ENCODE results near the gene S1PR1.

S1PR1 gene

DNA sequence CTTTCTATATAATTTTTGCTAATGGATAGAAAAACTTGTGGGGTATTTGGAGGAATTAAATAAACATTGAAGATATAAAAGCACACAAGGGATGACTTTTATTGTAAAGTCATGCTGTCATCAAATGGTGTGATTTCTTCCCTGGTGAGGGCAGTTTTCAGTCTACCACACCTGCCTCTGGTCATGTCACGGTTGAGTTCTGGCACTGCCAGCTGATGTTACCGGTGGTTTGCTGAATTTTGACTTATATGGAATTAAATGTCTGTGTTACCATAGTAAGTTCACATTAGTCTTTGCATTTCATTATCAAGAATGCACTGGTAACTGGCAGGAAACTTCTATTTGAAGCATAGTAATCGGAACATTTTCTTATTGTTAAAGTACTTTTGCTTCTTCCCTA is 13.4 kb downstream of the S1PR1 start:
- DNase-seq = no peak

DNA sequence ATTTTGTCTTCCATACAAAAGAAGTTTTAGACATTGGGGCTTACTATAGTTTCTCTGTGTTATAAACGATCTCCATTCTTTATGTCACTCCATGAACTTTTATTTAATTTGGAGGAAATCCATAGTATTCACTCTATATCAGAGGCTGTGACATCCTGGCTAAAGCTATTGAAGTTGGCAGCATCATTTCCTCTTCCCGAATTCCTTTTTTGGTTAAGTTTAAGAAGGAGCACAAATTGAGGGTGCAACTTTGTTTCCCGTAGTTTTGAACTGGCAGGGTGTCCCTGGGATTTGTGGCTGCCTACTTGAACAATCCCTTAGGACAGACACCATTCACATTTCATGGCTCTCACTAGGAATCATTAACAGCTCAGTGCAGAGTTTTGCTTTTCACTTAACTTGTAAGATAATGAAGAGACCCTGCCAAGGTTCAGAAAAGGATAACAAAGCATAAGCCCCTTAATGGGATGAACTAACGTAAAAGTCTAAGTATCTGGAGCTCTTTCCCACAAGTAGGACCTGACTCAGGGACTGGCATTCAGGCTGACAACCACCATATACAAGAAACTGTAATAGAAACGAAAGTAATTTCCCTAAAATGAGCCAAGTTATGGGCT is 13.9 kb downstream of the S1PR1 start:
- no peak for DNase-seq

DNA sequence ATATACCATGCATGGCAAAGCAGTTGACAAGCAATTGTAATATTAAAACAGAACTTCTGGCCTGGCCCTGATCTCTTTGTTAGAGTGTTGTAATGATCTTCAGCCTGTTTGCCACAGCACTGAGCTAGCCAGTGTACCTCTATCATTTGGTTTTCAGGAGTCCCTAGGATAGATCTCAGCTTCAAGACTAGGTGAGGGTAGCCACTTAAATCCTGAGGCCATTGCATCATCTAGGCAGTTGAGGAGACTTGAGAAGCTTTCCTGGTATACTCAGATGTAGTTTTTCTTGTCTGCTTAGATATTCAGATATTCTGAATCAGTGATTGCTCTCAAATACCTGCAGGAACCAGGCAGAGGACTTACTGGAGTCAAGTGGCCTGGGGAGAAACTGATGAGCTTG is 14.7 kb downstream of the S1PR1 start:
- DNase-seq = no peak

DNA sequence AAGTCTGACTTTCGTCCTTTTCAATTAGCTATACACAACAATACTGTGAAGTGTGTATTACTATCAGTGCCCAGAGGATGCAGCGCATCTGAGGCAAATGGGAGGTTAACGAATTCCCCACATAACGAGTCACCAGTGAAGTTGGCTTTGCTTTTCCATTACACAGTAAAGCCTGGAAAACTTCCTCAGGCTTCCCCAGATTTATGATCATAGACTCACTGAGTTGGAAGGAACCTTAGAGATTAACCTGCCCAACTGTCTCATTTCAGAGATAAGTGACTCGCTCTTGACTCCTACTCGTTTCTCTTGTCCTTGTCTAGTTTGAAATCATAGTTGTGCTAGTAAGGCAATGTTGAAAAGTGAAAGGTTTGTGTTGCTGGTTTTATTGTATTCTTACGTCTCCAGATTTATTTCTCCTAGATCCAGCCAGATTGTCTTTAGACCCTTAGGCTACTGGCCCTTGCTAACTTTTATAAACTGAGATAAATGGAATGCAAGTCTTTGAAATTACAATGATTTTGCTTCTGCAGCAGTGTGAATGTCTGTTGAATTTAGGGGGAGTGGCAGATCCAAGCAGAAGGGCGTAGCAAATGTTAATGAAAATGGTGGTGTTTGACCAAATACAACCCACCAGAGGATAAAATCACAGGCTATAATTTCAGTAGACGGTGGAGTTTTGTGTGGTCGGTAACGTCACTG is 17.3 kb downstream of the S1PR1 start:
- no peak for DNase-seq

DNA sequence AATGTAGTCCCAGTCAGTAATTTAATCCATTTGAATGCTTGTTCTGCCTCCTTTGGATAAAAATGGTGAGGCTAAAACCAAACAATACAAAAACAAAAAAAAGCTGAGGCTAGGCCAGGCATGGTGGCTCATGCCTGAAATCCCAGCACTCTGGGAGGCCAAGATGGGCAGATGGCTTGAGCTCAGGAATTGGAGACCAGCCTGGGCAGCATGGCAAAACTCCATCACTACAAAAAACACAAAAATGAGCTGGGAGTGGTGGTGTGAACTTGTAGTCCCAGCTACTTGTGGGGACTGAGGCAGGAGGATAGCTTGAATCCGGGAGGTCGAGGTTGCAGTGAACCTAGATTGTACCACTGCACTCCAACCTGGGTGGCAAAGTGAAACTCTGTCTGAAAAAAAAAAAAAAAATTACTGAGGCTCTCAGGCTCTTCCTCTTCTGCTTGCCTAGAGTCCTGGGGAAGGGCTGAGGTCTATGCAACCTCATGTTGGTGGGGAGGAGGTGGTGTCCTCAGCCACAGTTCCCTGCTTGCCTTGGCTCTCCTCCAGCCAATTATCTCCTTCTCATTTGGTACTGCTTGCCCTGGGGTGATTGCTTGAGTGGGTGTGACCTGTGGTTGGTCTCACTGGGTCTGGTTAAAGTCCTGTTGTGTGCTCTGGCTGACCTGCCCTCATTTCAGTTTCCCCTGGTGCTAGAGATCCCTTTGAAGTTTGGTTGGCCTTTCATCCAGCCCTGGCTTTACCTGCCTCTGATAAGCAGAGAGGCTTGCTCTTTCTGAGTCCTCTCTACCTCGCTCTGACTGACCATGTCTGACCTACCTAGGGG is 20.9 kb downstream of the S1PR1 start:
- DNase-seq = no peak

DNA sequence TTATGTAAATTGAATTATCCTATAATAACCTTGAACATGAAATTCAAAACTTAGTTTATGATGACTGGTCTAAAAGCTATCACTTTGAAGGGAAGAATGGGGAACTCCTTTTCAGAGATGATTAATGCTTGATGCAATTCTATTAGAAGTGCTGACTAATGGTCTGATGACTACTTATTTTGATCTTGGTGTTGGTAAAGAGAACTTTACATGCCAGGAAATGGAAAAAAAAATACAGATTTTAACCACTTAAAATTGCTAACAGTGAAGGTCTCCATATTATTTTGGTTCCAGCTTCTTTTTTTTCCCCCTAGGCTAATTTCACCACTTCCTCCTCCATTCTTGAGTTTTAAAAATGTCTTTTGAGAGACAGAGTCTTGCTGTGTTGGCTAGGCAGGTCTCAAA is 22.9 kb downstream of the S1PR1 start:
- DNase-seq = no peak

DNA sequence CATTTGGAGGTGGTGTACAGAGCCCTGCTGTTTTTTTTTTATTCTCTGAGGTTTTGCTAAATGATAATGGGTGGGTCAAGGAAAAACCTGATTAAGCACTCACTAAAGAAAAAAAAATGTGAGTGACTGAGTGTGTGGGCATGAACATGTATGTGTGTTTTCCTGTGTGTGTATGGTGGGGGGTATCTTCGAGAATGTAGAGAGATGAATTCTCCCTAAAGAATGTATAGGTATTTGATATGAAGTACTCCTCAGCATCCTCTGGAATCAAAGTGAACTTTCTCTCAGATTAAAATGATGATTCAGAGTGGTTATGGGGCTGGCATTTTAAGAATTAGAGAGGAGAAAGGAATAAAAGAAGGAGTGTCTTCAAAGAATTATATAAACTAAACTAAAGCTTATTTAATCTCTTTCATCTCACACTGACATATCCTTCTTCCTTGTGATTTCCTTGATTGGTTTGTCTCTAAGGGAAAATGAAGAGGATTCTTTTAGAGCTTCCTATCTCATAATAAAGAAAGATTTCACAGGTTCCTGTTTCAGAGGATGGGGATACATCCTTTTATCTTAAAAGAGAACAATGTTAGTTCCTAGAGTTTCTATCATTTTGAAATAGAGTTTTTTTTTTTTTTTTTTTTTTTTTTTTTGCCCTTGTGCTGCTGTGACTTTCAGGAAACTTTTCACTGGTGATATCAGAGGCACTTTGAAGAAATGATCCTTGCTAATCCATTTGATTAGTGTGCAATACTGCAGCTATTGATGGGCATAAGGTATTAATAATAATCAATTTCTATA is 23.9 kb downstream of the S1PR1 start:
- no peak for DNase-seq

DNA sequence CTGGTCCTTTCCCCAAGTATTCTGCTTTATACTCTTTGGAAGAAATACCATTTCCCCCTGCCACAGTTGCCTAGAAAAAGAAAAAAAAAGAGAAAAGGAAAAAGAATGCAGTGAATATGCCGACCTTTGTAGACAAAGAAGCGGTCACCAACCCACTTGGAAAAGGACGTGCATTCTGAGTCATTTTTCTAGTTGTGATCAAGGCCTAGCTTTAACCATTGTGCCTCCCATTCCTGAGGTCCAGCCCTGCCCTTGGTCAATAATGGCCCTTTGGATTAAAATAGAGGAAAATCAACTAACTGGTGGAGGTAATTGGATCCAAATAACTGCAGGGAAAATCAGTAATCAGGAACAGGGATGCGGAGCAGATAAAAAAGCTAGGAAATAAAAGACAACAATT is 24.8 kb downstream of the S1PR1 start:
- no peak for DNase-seq

DNA sequence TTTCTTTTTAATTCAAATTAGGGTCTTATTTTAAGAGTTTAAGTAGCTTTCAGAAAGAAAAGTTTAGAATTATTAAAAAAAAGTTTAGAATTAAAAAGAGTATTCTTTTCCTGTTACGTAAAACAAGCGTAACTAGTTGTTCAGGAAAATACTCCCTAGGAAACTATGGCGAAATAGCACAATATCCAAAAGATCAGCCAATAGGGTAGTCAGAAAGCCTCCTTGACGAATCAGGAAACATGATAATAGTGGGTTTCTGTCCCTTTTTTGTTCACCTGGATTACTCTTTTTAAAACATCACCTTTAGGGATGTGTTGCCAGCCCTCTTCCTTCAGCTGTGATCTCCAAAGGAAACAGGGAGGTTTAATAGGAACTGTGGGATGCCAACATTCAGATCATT is 25.2 kb downstream of the S1PR1 start:
- no peak for DNase-seq

DNA sequence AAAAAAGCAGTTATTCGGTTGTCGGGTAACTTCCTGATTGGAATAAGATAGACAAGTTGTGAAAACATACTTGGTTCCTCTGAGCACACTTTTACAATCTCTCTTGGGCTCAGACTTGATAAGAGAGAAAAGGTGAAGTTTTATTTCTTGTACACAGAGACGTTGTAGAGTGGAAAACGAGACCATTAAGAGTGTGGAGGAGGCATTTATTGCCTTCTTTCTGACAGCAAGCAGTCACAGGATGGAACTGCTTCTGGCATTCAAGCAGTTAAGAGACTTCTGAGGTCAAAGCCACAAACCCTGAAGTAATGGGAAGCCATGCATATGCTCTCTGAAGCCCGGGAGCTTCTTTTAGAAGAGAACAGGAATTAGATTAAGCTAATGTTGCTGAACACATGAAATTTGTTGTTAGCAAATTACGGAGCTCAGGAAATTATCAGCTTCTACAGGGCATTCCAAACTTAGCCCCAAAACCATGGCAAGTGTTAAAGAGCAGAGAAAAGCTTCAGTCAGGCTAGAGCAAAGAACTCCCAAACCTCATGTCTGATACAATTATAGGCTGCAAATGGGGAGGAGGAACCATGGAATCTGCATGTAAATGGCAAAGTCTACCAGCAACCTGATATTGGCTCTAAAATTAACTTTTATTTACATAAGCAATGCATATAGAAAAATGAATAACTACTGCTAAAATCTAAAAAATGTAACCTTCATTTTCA is 26.0 kb downstream of the S1PR1 start:
- DNase-seq = no peak

DNA sequence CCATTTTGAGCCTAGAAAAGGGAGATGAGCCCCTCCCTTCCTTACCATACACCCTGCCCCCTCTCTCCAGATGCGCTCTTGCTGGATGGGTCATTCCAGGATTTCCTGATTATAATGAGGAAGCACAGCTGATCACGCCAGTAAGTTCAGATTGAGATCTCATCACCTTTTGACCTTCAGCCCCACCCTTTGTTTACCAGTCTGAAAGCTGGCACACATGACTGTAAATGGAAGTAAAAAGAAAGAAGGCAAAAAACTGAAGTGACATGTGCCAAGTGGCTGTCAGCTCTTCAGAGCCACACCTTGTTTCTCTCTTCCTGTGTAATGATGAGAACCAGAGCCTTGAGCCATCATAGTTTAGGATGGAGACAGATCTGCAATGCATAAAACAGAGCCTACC is 27.9 kb downstream of the S1PR1 start:
- no peak for DNase-seq

DNA sequence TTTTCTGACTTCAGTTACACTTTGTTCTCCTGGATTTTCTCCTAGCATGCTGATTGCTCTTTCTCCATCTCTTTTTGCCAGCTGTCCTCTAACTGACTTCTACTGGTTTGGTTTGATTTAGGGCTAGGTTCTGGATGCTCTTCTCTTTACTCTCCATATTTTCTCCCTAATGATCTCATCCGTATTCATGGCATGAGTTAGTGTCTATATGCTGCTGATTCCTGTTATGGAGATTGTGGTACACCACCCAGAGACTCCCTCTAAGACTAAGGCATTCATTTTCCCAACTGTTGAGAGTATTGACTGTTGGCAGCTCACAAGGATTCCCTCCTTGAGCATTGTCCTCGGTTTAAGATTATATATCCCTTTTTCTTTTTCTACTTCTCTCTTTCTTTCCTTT is 28.9 kb downstream of the S1PR1 start:
- DNase-seq = no peak

DNA sequence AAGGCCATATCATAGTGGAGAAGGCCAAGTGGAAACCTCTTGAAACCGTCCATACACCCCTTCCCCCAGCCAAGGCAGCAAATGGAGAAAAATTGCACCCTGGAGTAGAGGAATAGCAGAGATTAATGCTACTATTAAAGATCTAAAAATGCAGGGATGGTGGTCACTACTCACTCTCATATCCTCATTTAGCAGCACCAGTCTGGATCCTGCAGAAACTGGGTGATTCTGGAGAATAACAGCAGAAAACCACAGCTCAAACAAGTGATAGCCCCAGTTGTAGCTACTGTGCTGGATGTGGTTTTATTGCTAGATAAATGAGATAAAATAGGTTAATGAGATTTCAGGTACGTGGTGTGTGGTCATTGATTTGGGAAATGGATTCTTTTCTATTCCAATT is 30.3 kb downstream of the S1PR1 start:
- DNase-seq = no peak

DNA sequence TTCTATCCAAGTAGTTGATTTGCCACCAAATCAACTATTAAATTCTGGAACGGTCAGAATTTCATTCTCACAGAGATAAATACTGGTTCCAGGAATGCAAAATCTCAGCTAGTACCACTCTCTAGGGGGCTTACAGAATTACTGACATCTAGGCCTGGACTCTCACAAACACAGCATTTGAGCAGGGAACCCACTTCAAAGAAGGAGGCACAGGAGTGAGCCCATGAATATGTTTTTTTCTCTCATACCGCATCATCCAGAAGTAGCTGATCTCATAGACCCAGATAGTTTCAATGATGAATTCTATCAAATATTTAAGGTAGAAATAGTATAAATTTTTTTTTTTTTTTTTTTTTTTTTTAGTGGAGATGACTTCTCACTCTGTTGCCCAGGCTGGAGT is 32.1 kb downstream of the S1PR1 start:
- DNase-seq = no peak

DNA sequence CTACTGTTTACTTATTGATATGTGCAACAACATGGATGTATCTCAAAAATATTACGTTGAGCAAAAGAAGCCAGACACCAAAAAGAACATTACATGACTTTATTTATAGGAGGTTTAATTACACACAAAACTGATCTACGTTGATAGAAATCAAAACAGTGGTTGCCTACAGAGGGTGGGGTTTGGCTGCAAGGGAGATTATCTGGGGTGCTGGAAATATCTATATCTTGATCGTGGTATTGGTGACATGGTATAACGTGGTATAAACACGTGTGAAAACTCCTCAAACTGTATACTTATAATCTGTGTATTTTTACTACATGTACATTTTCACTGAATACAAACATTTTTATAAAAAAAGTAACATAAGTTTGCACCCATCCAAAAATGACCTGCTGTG is 38.9 kb downstream of the S1PR1 start:
- DNase-seq = no peak

DNA sequence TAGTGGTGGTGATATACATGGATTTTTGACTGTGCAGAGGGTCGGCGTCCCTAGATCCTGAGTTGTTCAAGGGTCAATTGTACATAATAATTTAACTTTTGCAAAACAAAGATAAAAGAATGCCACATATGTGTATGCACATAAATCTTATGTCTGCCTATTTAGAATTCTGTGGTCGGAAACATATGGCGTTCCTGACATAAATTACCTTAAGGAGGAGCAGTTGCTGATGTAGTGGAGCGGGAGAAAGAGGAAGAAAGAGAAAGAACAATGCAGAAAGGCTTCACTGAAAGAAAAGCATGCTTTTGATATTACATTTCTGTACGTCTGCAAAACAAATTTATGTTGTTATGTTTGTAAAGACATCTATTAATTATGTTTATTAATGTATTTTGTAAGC is 40.0 kb downstream of the S1PR1 start:
- no peak for DNase-seq

DNA sequence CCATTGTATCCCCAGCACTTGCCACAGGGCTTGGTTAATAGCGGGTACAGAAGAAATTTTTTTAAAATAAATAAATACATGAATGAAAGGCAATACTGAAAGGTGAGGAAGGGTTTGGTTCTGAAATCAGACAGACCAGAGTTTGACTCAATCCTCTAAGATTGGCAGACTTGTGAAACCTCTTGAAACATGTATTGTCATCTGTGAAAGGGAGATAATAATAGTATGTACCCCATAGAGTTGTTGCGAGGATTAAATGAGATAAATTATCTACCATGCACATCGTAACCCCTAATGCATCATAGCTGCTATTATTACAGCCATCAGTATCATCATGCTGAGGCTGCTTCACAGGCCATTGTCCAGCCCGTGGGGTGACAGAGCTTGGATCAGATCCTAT is 41.4 kb downstream of the S1PR1 start:
- DNase-seq = no peak

DNA sequence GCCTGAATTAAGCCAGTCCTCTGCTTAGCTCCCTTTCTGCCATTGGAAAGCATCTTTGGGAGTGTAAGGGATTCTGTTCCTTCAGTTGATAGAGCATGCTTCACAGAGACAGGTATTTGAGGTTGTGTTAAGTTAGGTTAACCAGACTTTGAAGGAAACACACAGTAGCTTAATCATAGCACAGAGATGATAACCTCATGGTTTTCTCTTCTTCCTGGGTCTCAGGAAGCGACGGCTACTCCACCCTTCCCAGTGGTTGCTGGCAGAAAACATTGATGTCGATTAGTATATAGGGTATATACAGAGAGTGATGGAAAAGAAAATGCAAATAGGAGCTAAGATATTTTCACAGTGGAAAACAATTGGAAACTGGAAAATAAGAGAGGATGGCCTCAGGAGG is 42.0 kb downstream of the S1PR1 start:
- DNase-seq = no peak

DNA sequence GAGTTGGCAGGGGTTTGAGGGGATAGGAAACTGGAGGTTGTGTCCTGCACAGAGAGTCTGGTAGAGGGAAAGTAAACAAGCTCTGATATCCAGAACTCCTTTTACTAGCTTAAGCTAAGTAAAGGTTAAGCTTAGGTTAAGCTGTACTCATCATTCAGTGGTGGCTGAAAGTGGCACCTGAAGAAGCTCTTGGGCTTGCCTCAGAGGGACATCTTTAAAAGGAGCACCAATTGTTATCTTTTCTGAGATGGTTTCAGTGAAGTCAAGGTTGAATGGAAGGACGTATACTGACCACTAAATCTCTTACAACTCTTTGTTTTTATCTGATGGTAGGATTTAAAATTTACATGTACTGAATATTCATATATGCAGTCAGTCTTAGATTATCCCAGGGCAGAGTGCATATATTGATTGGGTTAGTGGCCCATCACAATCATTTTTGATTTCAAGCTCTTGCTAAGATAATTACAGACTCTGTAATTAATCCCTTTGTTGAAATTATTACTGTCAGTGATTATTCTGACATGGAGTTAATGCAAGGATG is 43.3 kb downstream of the S1PR1 start:
- DNase-seq = no peak

DNA sequence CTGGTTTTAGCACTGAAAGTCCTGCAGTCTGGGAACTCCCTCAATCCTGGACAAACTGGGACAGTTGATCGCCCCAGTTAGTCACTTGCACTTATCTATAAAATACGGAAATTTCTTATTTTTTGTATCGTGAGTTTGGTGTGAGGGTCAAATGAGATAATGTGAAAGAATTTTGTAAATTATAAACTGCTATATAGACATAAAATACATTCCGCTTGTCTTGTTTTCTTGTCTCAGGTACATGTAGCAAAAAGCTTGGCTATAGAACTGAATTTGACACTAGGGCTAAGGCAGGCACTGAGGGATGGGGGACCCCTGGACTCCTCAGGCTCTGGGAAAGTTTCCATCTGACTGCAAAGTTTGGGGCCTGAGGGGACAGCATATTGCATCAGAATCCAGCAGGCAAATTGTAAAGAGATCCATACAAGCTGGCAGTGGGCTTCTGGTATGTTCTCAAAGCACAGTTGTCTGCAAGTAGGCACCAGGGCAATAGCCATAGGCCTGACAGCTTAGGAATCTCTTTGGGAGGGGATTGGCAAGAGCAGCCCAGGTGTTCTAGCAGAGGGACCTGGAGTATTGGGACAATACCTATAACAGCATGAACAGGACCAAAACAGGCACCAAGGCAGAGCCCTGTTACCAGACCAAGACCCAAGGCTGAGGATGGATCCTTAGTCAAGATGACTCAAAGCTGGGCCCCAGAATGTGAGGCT is 44.3 kb downstream of the S1PR1 start:
- DNase-seq = no peak

DNA sequence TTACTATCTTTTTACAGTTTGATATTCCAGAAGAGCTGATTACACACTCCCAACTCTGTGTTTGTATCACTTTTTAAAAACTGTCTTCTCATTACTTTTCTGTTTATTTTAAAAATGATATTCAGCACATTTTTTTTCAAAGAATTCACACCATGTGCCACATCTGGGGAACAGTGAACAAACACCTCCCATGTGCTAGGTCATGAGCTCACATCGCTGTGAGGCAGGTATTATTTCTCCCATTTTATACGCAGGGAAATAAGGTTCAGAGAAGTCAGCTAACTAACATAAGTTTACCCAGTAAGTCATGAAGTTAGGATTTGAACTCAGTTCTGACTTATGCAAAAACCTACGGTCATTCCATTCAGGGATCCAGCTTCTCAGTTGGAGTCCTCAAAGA is 44.9 kb downstream of the S1PR1 start:
- no peak for DNase-seq

Data from activated effector memory CD4-positive, alpha-beta T cell treated with anti-CD3 and anti-CD28 coated beads, Interleukin-2, amount 50 U/mL, for 16 hours (primary cell).